ENCODE results near the gene LY6G5C. TPM values are rescaled to one million over a fixed set of nuclear protein-coding genes. Genes with fewer than 3 reads are reported as not detected.
A peak's percentile ranks its signal among the peaks of the same experiment; 100 is the strongest.

LY6G5C gene
- under 1 TPM in 1 of 4 donors, not detected in 3; 0.84 TPM for total RNA-seq

- 11 to 13% methylated on average over 17 of the region's 17 CpGs for WGBS, 2 donors
- TF ChIP-seq EP300 (IDR thresholded peaks at IDR 0.05) (peak in 1 of 2 donors; percentile 60), CTCF (IDR thresholded peaks at IDR 0.05) (peak; percentile 65 to 87 (median 74)), POLR2A (IDR thresholded peaks at IDR 0.05) (no peak)
- Histone ChIP-seq H3K9me3 (no peaks in the 10 kb centered on the region), H3K4me3 (peak within 1 kb of the TSS; percentile 36 to 60 (median 44)), H3K4me1 (peaks cover 0 to 35% (median 4%) of the 10 kb centered on the region in 4 donors), H3K36me3 (peaks cover 0 to 4% (median 0%) of the 10 kb centered on the region in 3 donors), H3K27me3 (no peaks in the 10 kb centered on the region), H3K27ac (peak within 1 kb of the TSS; percentile 51 to 84 (median 69))
- peak; percentile 70 to 85 for DNase-seq (ENCODE audit: low spot score in 2 of 2)
Observed at GRCh38 chr6:31680226-31681134, at the start of gene LY6G5C. Gene LY6G5C (minus strand): TSS chr6:31681067. CDS start chr6:31680373, 694 bp downstream.

GRCh38 chr6:31729979-31730630 lies 49.2 kb upstream of the LY6G5C start:
- H3K4me3 ChIP-seq: peak overlapping the region; percentile 67 to 97 (median 85)
- TF ChIP-seq CTCF (IDR thresholded peaks at IDR 0.05): no peak
- peak; percentile 22 to 85 for TF ChIP-seq POLR2A (IDR thresholded peaks at IDR 0.05)
- TF ChIP-seq EP300 (IDR thresholded peaks at IDR 0.05): peak in 1 of 2 donors; percentile 84
- H3K4me1 ChIP-seq: peaks cover 0 to 70% (median 27%) of the 10 kb centered on the region in 4 donors
- peaks cover 0 to 65% (median 4%) of the 10 kb centered on the region in 3 donors for H3K36me3 ChIP-seq
- 1 to 2% methylated on average over 29 to 30 of the region's 46 CpGs for WGBS, 2 donors
- no peaks in the 10 kb centered on the region for H3K27me3 ChIP-seq
- DNase-seq (ENCODE audit: low spot score in 2 of 2): peak; percentile 92 to 93
- no peaks in the 10 kb centered on the region for H3K9me3 ChIP-seq
- peak overlapping the region; percentile 92 to 100 (median 98) for H3K27ac ChIP-seq

GRCh38 chr6:31729515-31729978 lies 48.7 kb upstream of the LY6G5C start:
- 1% methylated on average over 27 to 28 of the region's 29 CpGs for WGBS, 2 donors
- H3K27ac ChIP-seq: peak overlapping the region; percentile 92 to 100 (median 98)
- DNase-seq (ENCODE audit: low spot score in 2 of 2): peak; percentile 94 to 96
- TF ChIP-seq CTCF (IDR thresholded peaks at IDR 0.05): peak in 2 of 5 experiments; percentile 42 to 85
- TF ChIP-seq POLR2A (IDR thresholded peaks at IDR 0.05): peak; percentile 18 to 32
- TF ChIP-seq EP300 (IDR thresholded peaks at IDR 0.05): peak; percentile 69 to 84
- peaks cover 0 to 66% (median 25%) of the 10 kb centered on the region in 4 donors for H3K4me1 ChIP-seq
- peaks cover 0 to 66% (median 4%) of the 10 kb centered on the region in 3 donors for H3K36me3 ChIP-seq
- H3K27me3 ChIP-seq: no peaks in the 10 kb centered on the region
- peak overlapping the region; percentile 67 to 97 (median 85) for H3K4me3 ChIP-seq
- no peaks in the 10 kb centered on the region for H3K9me3 ChIP-seq

- Histone ChIP-seq H3K36me3 (peaks cover 0 to 65% (median 4%) of the 10 kb centered on the region in 3 donors), H3K9me3 (no peaks in the 10 kb centered on the region), H3K27me3 (no peaks in the 10 kb centered on the region), H3K27ac (peak within 1 kb of the TSS; percentile 92 to 100 (median 98)), H3K4me3 (peak within 1 kb of the TSS; percentile 67 to 97 (median 85)), H3K4me1 (peaks cover 0 to 60% (median 19%) of the 10 kb centered on the region in 4 donors)
- 10 to 12% methylated on average over 28 to 36 of the region's 36 CpGs for WGBS, 2 donors
- TF ChIP-seq POLR2A (IDR thresholded peaks at IDR 0.05) (no peak), CTCF (IDR thresholded peaks at IDR 0.05) (peak in 4 of 5 experiments; percentile 53 to 84 (median 78))
- no peak for DNase-seq (ENCODE audit: low spot score in 2 of 2)
Observed at GRCh38 chr6:31728767-31729514, 48.1 kb upstream of the LY6G5C start, which contains the start of gene DDAH2. Gene DDAH2 (minus strand): TSS chr6:31729299. CDS start chr6:31729161, 138 bp downstream.

Data from tibial nerve (tissue), 4 donors.